K562 (cell line): ENCODE results near the gene RNASE7. TPM values are rescaled to one million over a fixed set of nuclear protein-coding genes. Genes with fewer than 3 reads are reported as not detected.

Experiments
- BRCA1 ChIP-seq, 2 experiments: fragments of 450-650 bp in 1 of 2; sonication (generic) in 1 of 2; formaldehyde crosslinking in 1 of 2; IDR thresholded peaks; 2 replicates each; pipeline versions ENCODE4 v1.5.0 to v1.6.1; 2017 to 2020; ENCODE audit warnings: mild to moderate bottlenecking in 1 of 2, missing genetic modification reagents in 1 of 2
- EHMT2 ChIP-seq: fragments of 450-650 bp; IDR thresholded peaks from 2 replicates; pipeline ENCODE4 v1.6.1; 2018; ENCODE audit warnings: antibody characterized with exemption
- ELF2 ChIP-seq: fragments of 250-450 bp; sonication (Bioruptor Pico); IDR thresholded peaks from 2 replicates; pipeline ENCODE4 v1.5.0; 2021; ENCODE audit warnings: mild to moderate bottlenecking
- HCFC1 ChIP-seq: IDR thresholded peaks from 2 replicates; pipeline ENCODE4 v1.6.1; 2012; ENCODE audit warnings: low read depth, low read length, improper control_type of control experiment
- HEY1 ChIP-seq: fragments of 250-450 bp; sonication (Bioruptor Pico); IDR thresholded peaks from 2 replicates; pipeline ENCODE4 v1.5.0; 2020; ENCODE audit warnings: mild to moderate bottlenecking, moderate library complexity, borderline replicate concordance
- HOXB6 ChIP-seq: fragments of 250-450 bp; sonication (Bioruptor Pico); IDR thresholded peaks from 2 replicates; pipeline ENCODE4 v1.5.1; 2022; ENCODE audit warnings: mild to moderate bottlenecking, borderline replicate concordance
- HSF4 ChIP-seq: fragments of 250-450 bp; sonication (Bioruptor Pico); IDR thresholded peaks from 2 replicates; pipeline ENCODE4 v2.1.2; 2022; ENCODE audit warnings: mild to moderate bottlenecking, moderate library complexity, borderline replicate concordance
- MIER1 ChIP-seq: fragments of 450-650 bp; IDR thresholded peaks from 2 replicates; pipeline ENCODE4 v1.6.1; 2016; ENCODE audit warnings: antibody characterized with exemption, mild to moderate bottlenecking, low read depth
- NFE2L1 ChIP-seq: fragments of 450-650 bp; IDR thresholded peaks from 2 replicates; pipeline ENCODE4 v1.6.1; 2016; ENCODE audit warnings: missing genetic modification characterization, low read depth, mild to moderate bottlenecking, missing compliant biosample characterization, moderate library complexity, borderline replicate concordance
- NFRKB ChIP-seq: fragments of 450-650 bp; IDR thresholded peaks from 2 replicates; pipeline ENCODE4 v1.6.1; 2016; ENCODE audit warnings: low read depth
- OTX1 ChIP-seq: fragments of 450-650 bp; formaldehyde crosslinking; IDR thresholded peaks from 2 replicates; pipeline ENCODE4 v1.4.0; 2022; ENCODE audit warnings: mild to moderate bottlenecking
- POLR2B ChIP-seq: fragments of 450-650 bp; IDR thresholded peaks from 2 replicates; pipeline ENCODE4 v1.6.1; 2018; ENCODE audit warnings: low read depth; ENCODE audit not compliant: partially characterized antibody
- PRPF4 ChIP-seq: fragments of 200-400 bp; formaldehyde crosslinking; IDR thresholded peaks from one replicate; pipeline ENCODE4 v1.6.1; 2017; ENCODE audit warnings: low read length, low read depth, mild to moderate bottlenecking; ENCODE audit not compliant: insufficient read depth, poor library complexity, severe bottlenecking
- RBM34 ChIP-seq: fragments of 200-400 bp; formaldehyde crosslinking; IDR thresholded peaks from 2 replicates; pipeline ENCODE4 v1.6.1; 2018; ENCODE audit warnings: low read length, borderline replicate concordance; ENCODE audit not compliant: insufficient read depth
- SPI1 ChIP-seq: IDR thresholded peaks from 2 replicates; pipeline ENCODE4 v1.6.1; 2011; ENCODE audit warnings: low read depth, low read length, control low read depth, borderline replicate concordance
- ZBTB33 ChIP-seq: sonication (generic); formaldehyde crosslinking; IDR thresholded peaks from 2 replicates; pipeline ENCODE4 v1.8.1; 2023; ENCODE audit warnings: mild to moderate bottlenecking, missing genetic modification reagents
- ZNF75A ChIP-seq: fragments of 450-650 bp; formaldehyde crosslinking; IDR thresholded peaks from 2 replicates; pipeline ENCODE4 v1.4.0; 2020; ENCODE audit warnings: mild to moderate bottlenecking
- polyA plus RNA-seq, 8 experiments: library from polyadenylated mRNA; depleted of rRNA in 4 of 8; stranded (reverse) in 5 of 8; unstranded in 3 of 8; fragments of >200 nt; fragmentation: Nextera tagmentation in 2 of 8; fragmentation: Illumina TruSeq in 1 of 8; extraction: Ambion mirVana in 2 of 8; extraction: Trizol in 1 of 8; gene quantifications; 2 replicates each; pipeline versions ENCODE4 v1.2.1 to v1.2.3, GENCODE V29; 2011 to 2014; ENCODE audit warnings: inconsistent platforms in 1 of 8, missing spikeins in 1 of 8
- total RNA-seq, 7 experiments: library from RNA; depleted of rRNA in 6 of 7; stranded (reverse); fragments of >200 nt in 6 of 7; fragmentation: Illumina TruSeq in 2 of 7; extraction: Trizol in 2 of 7; gene quantifications; 2 replicates each; pipeline versions ENCODE4 v1.2.1 to v1.2.3, GENCODE V29; 2011 to 2021; ENCODE audit warnings: low replicate concordance in 1 of 7
- TF ChIP-seq, protein P1 (sequence below): fragments of 250-450 bp; sonication (Bioruptor Pico); IDR thresholded peaks from 2 replicates; pipeline ENCODE4 v1.8.0; 2022; ENCODE audit warnings: inconsistent platforms
- TF ChIP-seq, protein P2 (sequence below): IDR thresholded peaks from 2 replicates; pipeline ENCODE4 v1.6.1; 2011; ENCODE audit warnings: borderline replicate concordance, low read depth, mild to moderate bottlenecking, moderate library complexity, low read length; ENCODE audit not compliant: insufficient read depth, poor library complexity, severe bottlenecking
- TF ChIP-seq, protein P3 (sequence below): fragments of 200-400 bp; formaldehyde crosslinking; IDR thresholded peaks from 2 replicates; pipeline ENCODE4 v1.6.1; 2017; ENCODE audit warnings: mild to moderate bottlenecking, low read depth, low read length, moderate library complexity

Gene RNASE7
- total and polyA plus RNA-seq, 9 of the 15 experiments (the other 6 are each of a cell fraction or from before 2014, with no cell fraction given) = not detected

- TF ChIP-seq, protein P1, sequence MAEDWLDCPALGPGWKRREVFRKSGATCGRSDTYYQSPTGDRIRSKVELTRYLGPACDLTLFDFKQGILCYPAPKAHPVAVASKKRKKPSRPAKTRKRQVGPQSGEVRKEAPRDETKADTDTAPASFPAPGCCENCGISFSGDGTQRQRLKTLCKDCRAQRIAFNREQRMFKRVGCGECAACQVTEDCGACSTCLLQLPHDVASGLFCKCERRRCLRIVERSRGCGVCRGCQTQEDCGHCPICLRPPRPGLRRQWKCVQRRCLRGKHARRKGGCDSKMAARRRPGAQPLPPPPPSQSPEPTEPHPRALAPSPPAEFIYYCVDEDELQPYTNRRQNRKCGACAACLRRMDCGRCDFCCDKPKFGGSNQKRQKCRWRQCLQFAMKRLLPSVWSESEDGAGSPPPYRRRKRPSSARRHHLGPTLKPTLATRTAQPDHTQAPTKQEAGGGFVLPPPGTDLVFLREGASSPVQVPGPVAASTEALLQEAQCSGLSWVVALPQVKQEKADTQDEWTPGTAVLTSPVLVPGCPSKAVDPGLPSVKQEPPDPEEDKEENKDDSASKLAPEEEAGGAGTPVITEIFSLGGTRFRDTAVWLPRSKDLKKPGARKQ (CRISPR knock-in tag) = no peak
- TF ChIP-seq MIER1 (no peak), ZNF75A (CRISPR knock-in tag) (no peak), BRCA1 (IDR thresholded peaks at IDR 0.05) (no peak), BRCA1 (CRISPR knock-in tag; IDR thresholded peaks at IDR 0.05) (no peak), HOXB6 (CRISPR knock-in tag) (no peak), OTX1 (CRISPR knock-in tag) (no peak), HCFC1 (no peak), NFRKB (no peak), PRPF4 (no peak), ELF2 (CRISPR knock-in tag) (no peak), EHMT2 (no peak), ZBTB33 (CRISPR knock-in tag) (no peak), SPI1 (peak; percentile 91), NFE2L1 (tag) (no peak), POLR2B (no peak), HEY1 (CRISPR knock-in tag) (no peak), RBM34 (no peak), HSF4 (CRISPR knock-in tag) (no peak)
- TF ChIP-seq, protein P2, sequence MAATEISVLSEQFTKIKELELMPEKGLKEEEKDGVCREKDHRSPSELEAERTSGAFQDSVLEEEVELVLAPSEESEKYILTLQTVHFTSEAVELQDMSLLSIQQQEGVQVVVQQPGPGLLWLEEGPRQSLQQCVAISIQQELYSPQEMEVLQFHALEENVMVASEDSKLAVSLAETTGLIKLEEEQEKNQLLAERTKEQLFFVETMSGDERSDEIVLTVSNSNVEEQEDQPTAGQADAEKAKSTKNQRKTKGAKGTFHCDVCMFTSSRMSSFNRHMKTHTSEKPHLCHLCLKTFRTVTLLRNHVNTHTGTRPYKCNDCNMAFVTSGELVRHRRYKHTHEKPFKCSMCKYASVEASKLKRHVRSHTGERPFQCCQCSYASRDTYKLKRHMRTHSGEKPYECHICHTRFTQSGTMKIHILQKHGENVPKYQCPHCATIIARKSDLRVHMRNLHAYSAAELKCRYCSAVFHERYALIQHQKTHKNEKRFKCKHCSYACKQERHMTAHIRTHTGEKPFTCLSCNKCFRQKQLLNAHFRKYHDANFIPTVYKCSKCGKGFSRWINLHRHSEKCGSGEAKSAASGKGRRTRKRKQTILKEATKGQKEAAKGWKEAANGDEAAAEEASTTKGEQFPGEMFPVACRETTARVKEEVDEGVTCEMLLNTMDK = no peak
- TF ChIP-seq, protein P3, sequence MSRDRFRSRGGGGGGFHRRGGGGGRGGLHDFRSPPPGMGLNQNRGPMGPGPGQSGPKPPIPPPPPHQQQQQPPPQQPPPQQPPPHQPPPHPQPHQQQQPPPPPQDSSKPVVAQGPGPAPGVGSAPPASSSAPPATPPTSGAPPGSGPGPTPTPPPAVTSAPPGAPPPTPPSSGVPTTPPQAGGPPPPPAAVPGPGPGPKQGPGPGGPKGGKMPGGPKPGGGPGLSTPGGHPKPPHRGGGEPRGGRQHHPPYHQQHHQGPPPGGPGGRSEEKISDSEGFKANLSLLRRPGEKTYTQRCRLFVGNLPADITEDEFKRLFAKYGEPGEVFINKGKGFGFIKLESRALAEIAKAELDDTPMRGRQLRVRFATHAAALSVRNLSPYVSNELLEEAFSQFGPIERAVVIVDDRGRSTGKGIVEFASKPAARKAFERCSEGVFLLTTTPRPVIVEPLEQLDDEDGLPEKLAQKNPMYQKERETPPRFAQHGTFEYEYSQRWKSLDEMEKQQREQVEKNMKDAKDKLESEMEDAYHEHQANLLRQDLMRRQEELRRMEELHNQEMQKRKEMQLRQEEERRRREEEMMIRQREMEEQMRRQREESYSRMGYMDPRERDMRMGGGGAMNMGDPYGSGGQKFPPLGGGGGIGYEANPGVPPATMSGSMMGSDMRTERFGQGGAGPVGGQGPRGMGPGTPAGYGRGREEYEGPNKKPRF = no peak
Measured at GRCh38 chr14:21071225-21072030, 29.3 kb downstream of the RNASE7 start (continued).
